HepG2 (cell line): Measurements from ENCODE around the gene CACNA1G. TPM values are rescaled to one million over a fixed set of nuclear protein-coding genes. Genes with fewer than 3 reads are reported as not detected.

ENCODE experiments used
- CAMTA2 ChIP-seq: sonication (generic); formaldehyde crosslinking; IDR thresholded peaks from 2 replicates; pipeline ENCODE4 v1.4.0; 2020; ENCODE audit warnings: mild to moderate bottlenecking, missing genetic modification reagents, borderline replicate concordance
- CC2D1A ChIP-seq: sonication (generic); formaldehyde crosslinking; IDR thresholded peaks from 2 replicates; pipeline ENCODE4 v1.8.1; 2023; ENCODE audit warnings: mild to moderate bottlenecking, missing genetic modification reagents
- CEBPG ChIP-seq: IDR thresholded peaks from 2 replicates; pipeline ENCODE4 v1.6.1; 2016
- DPF2 ChIP-seq: sonication (generic); formaldehyde crosslinking; IDR thresholded peaks from 2 replicates; pipeline ENCODE4 v1.4.0; 2020; ENCODE audit warnings: mild to moderate bottlenecking, low read depth, missing genetic modification reagents, borderline replicate concordance
- EP300 ChIP-seq, 3 experiments: sonication (generic) in 1 of 3; formaldehyde crosslinking in 1 of 3; IDR thresholded peaks; 2 replicates each; pipeline versions ENCODE4 v1.5.1 to v1.6.1; 2011 to 2020; ENCODE audit warnings: low read depth in 2 of 3, low read length in 2 of 3, borderline replicate concordance in 1 of 3, improper control_type of control experiment in 1 of 3, mild to moderate bottlenecking in 1 of 3, missing genetic modification reagents in 1 of 3, moderate library complexity in 1 of 3
- MXD4 ChIP-seq: IDR thresholded peaks from 2 replicates; pipeline ENCODE4 v1.6.1; 2016; ENCODE audit warnings: mild to moderate bottlenecking, missing biosample characterization, missing genetic modification reagents
- NFATC3 ChIP-seq: sonication (generic); formaldehyde crosslinking; IDR thresholded peaks from 2 replicates; pipeline ENCODE4 v1.5.1; 2020; ENCODE audit warnings: mild to moderate bottlenecking, missing genetic modification reagents
- NFKB2 ChIP-seq: sonication (generic); formaldehyde crosslinking; IDR thresholded peaks from 2 replicates; pipeline ENCODE4 v1.4.0; 2020; ENCODE audit warnings: missing genetic modification reagents, borderline replicate concordance
- RNF2 ChIP-seq: fragments of 450-650 bp; conservative IDR thresholded peaks from 2 replicates; pipeline ENCODE4 v1.6.1; 2016; ENCODE audit warnings: low read depth
- SAP130 ChIP-seq: IDR thresholded peaks from 2 replicates; pipeline ENCODE4 v1.6.1; 2016; ENCODE audit warnings: low read depth
- SRSF1 ChIP-seq: fragments of 200-400 bp; formaldehyde crosslinking; optimal IDR thresholded peaks from 2 replicates; pipeline ENCODE3; 2017; ENCODE audit warnings: mild to moderate bottlenecking, low read depth, low read length, moderate library complexity
- XBP1 ChIP-seq: sonication (generic); formaldehyde crosslinking; IDR thresholded peaks from 2 replicates; pipeline ENCODE4 v1.5.0; 2020; ENCODE audit warnings: missing genetic modification reagents
- ZFP90 ChIP-seq: sonication (generic); formaldehyde crosslinking; IDR thresholded peaks from 2 replicates; pipeline ENCODE4 v1.8.0; 2022; ENCODE audit warnings: missing genetic modification reagents, mild to moderate bottlenecking, inconsistent platforms, borderline replicate concordance
- ZIK1 ChIP-seq: sonication (generic); formaldehyde crosslinking; IDR thresholded peaks from 2 replicates; pipeline ENCODE4 v1.5.0; 2020; ENCODE audit warnings: mild to moderate bottlenecking, low read depth, missing genetic modification reagents, borderline replicate concordance
- ZMYM4 ChIP-seq: sonication (generic); formaldehyde crosslinking; IDR thresholded peaks from 2 replicates; pipeline ENCODE4 v1.8.1; 2023; ENCODE audit warnings: mild to moderate bottlenecking, missing genetic modification reagents
- ZNF263 ChIP-seq: sonication (generic); formaldehyde crosslinking; IDR thresholded peaks from 2 replicates; pipeline ENCODE4 v1.4.0; 2020; ENCODE audit warnings: missing genetic modification reagents
- ZNF274 ChIP-seq: sonication (generic); formaldehyde crosslinking; IDR thresholded peaks from 2 replicates; pipeline ENCODE4 v1.5.1; 2020; ENCODE audit warnings: mild to moderate bottlenecking, missing genetic modification reagents
- ZNF326 ChIP-seq: sonication (generic); formaldehyde crosslinking; IDR thresholded peaks from 2 replicates; pipeline ENCODE4 v1.4.0; 2020; ENCODE audit warnings: missing genetic modification reagents, borderline replicate concordance
- ZNF607 ChIP-seq: sonication (generic); formaldehyde crosslinking; IDR thresholded peaks from 2 replicates; pipeline ENCODE4 v1.5.1; 2020; ENCODE audit warnings: missing genetic modification reagents, mild to moderate bottlenecking, borderline replicate concordance
- ZNF629 ChIP-seq: sonication (generic); formaldehyde crosslinking; conservative IDR thresholded peaks from 2 replicates; pipeline ENCODE4 v1.5.0; 2020; ENCODE audit warnings: missing genetic modification reagents
- ZNF709 ChIP-seq: sonication (generic); formaldehyde crosslinking; IDR thresholded peaks from 2 replicates; pipeline ENCODE4 v1.5.0; 2020; ENCODE audit warnings: mild to moderate bottlenecking, missing genetic modification reagents
- ZNF777 ChIP-seq: sonication (generic); formaldehyde crosslinking; IDR thresholded peaks from 2 replicates; pipeline ENCODE4 v1.4.0; 2020; ENCODE audit warnings: missing genetic modification reagents
- polyA plus RNA-seq, 8 experiments: library from polyadenylated mRNA; depleted of rRNA in 3 of 8; stranded (reverse) in 7 of 8; unstranded in 1 of 8; fragments of >200 nt; fragmentation: Illumina TruSeq in 4 of 8; extraction: Trizol in 4 of 8; gene quantifications; 2 replicates each; pipeline versions ENCODE4 v1.2.1 to v1.2.3, GENCODE V29; 2011 to 2016; ENCODE audit warnings: low read depth in 4 of 8, missing spikeins in 1 of 8, mixed read lengths in 1 of 8; ENCODE audit not compliant: insufficient read depth in 1 of 8
- total RNA-seq, 5 experiments: library from RNA; depleted of rRNA; stranded (reverse); fragments of >200 nt; fragmentation: Illumina TruSeq; extraction: Trizol; gene quantifications; 2 replicates each; pipeline ENCODE4 v1.2.3, GENCODE V29; 2016; ENCODE audit warnings: low read depth in 1 of 5
- TF ChIP-seq, protein P1 (sequence below): sonication (generic); formaldehyde crosslinking; conservative IDR thresholded peaks from 2 replicates; pipeline ENCODE4 v1.4.0; 2020; ENCODE audit warnings: missing genetic modification reagents
- TF ChIP-seq, protein P2 (sequence below): sonication (generic); formaldehyde crosslinking; IDR thresholded peaks from 2 replicates; pipeline ENCODE4 v1.8.1; 2023; ENCODE audit warnings: mild to moderate bottlenecking, missing genetic modification reagents
- TF ChIP-seq, protein P3 (sequence below): IDR thresholded peaks from 2 replicates; pipeline ENCODE4 v1.6.1; 2016; ENCODE audit warnings: control low read depth
- TF ChIP-seq, protein P4 (sequence below): sonication (generic); formaldehyde crosslinking; IDR thresholded peaks from 2 replicates; pipeline ENCODE4 v1.9.0; 2022; ENCODE audit warnings: missing genetic modification reagents, mild to moderate bottlenecking, borderline replicate concordance

CACNA1G gene
- total and polyA plus RNA-seq, 2 of the 13 experiments (the other 11 are each of a cell fraction or from before 2014, with no cell fraction given): 0.02 TPM; not detected in 1

DNA sequence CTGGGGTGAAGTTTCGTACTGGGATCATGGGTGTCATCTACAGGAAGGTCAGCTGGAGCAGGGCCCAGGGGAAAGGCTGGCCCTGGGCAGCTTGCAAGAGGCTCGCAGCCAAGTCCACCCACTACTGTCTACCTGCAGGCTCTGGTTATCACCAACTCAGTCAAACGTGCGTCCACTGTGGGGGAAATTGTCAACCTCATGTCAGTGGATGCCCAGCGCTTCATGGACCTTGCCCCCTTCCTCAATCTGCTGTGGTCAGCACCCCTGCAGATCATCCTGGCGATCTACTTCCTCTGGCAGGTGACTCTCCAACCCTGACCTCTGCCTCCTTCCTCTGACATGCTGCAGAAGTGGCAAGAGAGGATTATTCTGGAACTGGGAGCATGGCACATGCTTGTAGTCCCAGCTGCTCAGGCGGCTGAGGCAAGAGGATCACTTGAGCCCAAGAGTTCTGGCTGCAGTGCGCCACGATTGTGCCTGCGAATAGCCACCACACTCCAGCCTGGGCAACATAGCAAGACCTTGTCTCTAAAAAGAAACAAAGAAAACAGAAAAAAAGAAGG is 103.4 kb downstream of the CACNA1G start (continued):
- TF ChIP-seq SRSF1 (no peak), ZNF709 (no peak), ZIK1 (CRISPR knock-in tag) (peak; percentile 57; the same call in 1 of the 2 replicates), NFKB2 (CRISPR knock-in tag) (no peak), ZFP90 (CRISPR knock-in tag) (no peak), MXD4 (CRISPR knock-in tag) (no peak), CC2D1A (no peak), ZNF326 (no peak), ZMYM4 (CRISPR knock-in tag) (peak; percentile 14; the same call in 1 of the 2 replicates), SAP130 (peak; percentile 60), CEBPG (CRISPR knock-in tag) (0 out of 2 replicates have a peak, but pooled peaks have one; percentile 25), ZNF777 (CRISPR knock-in tag) (no peak), ZNF607 (peak; percentile 50; the same call in 1 of the 2 replicates), CAMTA2 (no peak), ZNF629 (CRISPR knock-in tag) (no peak), XBP1 (CRISPR knock-in tag) (no peak), ZNF274 (CRISPR knock-in tag) (peak; percentile 35; the same call in 1 of the 2 replicates), EP300 (IDR thresholded peaks at IDR 0.05; ENCODE audit: low read depth in 2 of 2, low read length in 2 of 2) (no peak), EP300 (CRISPR knock-in tag; IDR thresholded peaks at IDR 0.05; ENCODE audit: borderline replicate concordance) (peak; percentile 21; the same call in 1 of the 2 replicates), NFATC3 (CRISPR knock-in tag) (0 out of 2 replicates have a peak, but pooled peaks have one; percentile 28), RNF2 (no peak), ZNF263 (CRISPR knock-in tag) (peak; percentile 32; the same call in 1 of the 2 replicates), DPF2 (CRISPR knock-in tag) (no peak; the same call in 1 of the 2 replicates)
- TF ChIP-seq, protein P1, sequence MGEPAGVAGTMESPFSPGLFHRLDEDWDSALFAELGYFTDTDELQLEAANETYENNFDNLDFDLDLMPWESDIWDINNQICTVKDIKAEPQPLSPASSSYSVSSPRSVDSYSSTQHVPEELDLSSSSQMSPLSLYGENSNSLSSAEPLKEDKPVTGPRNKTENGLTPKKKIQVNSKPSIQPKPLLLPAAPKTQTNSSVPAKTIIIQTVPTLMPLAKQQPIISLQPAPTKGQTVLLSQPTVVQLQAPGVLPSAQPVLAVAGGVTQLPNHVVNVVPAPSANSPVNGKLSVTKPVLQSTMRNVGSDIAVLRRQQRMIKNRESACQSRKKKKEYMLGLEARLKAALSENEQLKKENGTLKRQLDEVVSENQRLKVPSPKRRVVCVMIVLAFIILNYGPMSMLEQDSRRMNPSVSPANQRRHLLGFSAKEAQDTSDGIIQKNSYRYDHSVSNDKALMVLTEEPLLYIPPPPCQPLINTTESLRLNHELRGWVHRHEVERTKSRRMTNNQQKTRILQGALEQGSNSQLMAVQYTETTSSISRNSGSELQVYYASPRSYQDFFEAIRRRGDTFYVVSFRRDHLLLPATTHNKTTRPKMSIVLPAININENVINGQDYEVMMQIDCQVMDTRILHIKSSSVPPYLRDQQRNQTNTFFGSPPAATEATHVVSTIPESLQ (CRISPR knock-in tag): no peak
- TF ChIP-seq, protein P2, sequence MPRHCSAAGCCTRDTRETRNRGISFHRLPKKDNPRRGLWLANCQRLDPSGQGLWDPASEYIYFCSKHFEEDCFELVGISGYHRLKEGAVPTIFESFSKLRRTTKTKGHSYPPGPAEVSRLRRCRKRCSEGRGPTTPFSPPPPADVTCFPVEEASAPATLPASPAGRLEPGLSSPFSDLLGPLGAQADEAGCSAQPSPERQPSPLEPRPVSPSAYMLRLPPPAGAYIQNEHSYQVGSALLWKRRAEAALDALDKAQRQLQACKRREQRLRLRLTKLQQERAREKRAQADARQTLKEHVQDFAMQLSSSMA (CRISPR knock-in tag): no peak
- TF ChIP-seq, protein P3, sequence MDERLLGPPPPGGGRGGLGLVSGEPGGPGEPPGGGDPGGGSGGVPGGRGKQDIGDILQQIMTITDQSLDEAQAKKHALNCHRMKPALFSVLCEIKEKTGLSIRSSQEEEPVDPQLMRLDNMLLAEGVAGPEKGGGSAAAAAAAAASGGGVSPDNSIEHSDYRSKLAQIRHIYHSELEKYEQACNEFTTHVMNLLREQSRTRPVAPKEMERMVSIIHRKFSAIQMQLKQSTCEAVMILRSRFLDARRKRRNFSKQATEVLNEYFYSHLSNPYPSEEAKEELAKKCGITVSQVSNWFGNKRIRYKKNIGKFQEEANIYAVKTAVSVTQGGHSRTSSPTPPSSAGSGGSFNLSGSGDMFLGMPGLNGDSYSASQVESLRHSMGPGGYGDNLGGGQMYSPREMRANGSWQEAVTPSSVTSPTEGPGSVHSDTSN: peak; percentile 32; the same call in 1 of the 2 replicates
- TF ChIP-seq, protein P4, sequence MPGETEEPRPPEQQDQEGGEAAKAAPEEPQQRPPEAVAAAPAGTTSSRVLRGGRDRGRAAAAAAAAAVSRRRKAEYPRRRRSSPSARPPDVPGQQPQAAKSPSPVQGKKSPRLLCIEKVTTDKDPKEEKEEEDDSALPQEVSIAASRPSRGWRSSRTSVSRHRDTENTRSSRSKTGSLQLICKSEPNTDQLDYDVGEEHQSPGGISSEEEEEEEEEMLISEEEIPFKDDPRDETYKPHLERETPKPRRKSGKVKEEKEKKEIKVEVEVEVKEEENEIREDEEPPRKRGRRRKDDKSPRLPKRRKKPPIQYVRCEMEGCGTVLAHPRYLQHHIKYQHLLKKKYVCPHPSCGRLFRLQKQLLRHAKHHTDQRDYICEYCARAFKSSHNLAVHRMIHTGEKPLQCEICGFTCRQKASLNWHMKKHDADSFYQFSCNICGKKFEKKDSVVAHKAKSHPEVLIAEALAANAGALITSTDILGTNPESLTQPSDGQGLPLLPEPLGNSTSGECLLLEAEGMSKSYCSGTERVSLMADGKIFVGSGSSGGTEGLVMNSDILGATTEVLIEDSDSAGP (CRISPR knock-in tag): peak; percentile 37; the same call in 1 of the 2 replicates
